GM21786 (cell line): ENCODE measurements around the gene ANKFY1.
"Not testable (repeated sequence)": the region's sequence is repeated elsewhere in the genome, so short reads cannot be mapped to it uniquely, and the experiment has no call there.

Source experiments
- ATAC-seq: cut with Tn5 transposase; IDR thresholded peaks from one replicate; pipeline ENCODE4 v1.9.1; 2021; ENCODE audit not compliant: unreplicated experiment

ANKFY1 gene

GRCh38 chr17:4221163-4221562 lies 42.6 kb downstream of the ANKFY1 start:
- no peak for ATAC-seq

GRCh38 chr17:4220655-4221054 lies 43.1 kb downstream of the ANKFY1 start:
- no peak for ATAC-seq

GRCh38 chr17:4219241-4219640 lies 44.5 kb downstream of the ANKFY1 start:
- no peak for ATAC-seq

GRCh38 chr17:4215882-4216570 lies 47.8 kb downstream of the ANKFY1 start:
- no peak for ATAC-seq

- no peak for ATAC-seq
Observed at GRCh38 chr17:4214157-4214556, 49.6 kb downstream of the ANKFY1 start.

GRCh38 chr17:4209611-4210010 lies 54.2 kb downstream of the ANKFY1 start:
- no peak for ATAC-seq

- ATAC-seq = no peak
Observed at GRCh38 chr17:4208238-4208637, 55.5 kb downstream of the ANKFY1 start.

- no peak for ATAC-seq
Observed at GRCh38 chr17:4206962-4207361, 56.8 kb downstream of the ANKFY1 start.

- no peak for ATAC-seq
Observed at GRCh38 chr17:4205917-4206316, 57.9 kb downstream of the ANKFY1 start.

- ATAC-seq = no peak
Observed at GRCh38 chr17:4204710-4205173, 59.0 kb downstream of the ANKFY1 start.

- no peak for ATAC-seq
Observed at GRCh38 chr17:4204190-4204589, 59.6 kb downstream of the ANKFY1 start.

GRCh38 chr17:4201226-4201625 lies 62.6 kb downstream of the ANKFY1 start:
- no peak for ATAC-seq

- no peak for ATAC-seq
Observed at GRCh38 chr17:4199818-4200402, 63.9 kb downstream of the ANKFY1 start.

GRCh38 chr17:4198995-4199394 lies 64.8 kb downstream of the ANKFY1 start:
- ATAC-seq = no peak

- no peak for ATAC-seq
Observed at GRCh38 chr17:4195306-4195705, 68.5 kb downstream of the ANKFY1 start.

GRCh38 chr17:4194796-4195195 lies 69.0 kb downstream of the ANKFY1 start:
- no peak for ATAC-seq

GRCh38 chr17:4190791-4191190 lies 73.0 kb downstream of the ANKFY1 start:
- not testable (repeated sequence) for ATAC-seq

- ATAC-seq = no peak
Observed at GRCh38 chr17:4189280-4189679, 74.5 kb downstream of the ANKFY1 start.

- ATAC-seq = no peak
Observed at GRCh38 chr17:4188076-4188475, 75.7 kb downstream of the ANKFY1 start.

- ATAC-seq = no peak
Observed at GRCh38 chr17:4187076-4187475, 76.7 kb downstream of the ANKFY1 start.

- no peak for ATAC-seq
Observed at GRCh38 chr17:4186357-4186881, 77.4 kb downstream of the ANKFY1 start.

- ATAC-seq = no peak
Observed at GRCh38 chr17:4185656-4186055, 78.1 kb downstream of the ANKFY1 start.

GRCh38 chr17:4184811-4185210 lies 79.0 kb downstream of the ANKFY1 start:
- ATAC-seq = no peak
